Hematopoietic multipotent progenitor cell treated with erythropoietin and hydrocortisone succinate and interleukin-3 and kit ligand, for 8 days (in vitro differentiated cells): ENCODE results near the gene XPO6.
"Not testable (repeated sequence)": the region's sequence is repeated elsewhere in the genome, so short reads cannot be mapped to it uniquely, and the experiment has no call there.

ENCODE experiments used
- DNase-seq: peaks from one replicate; pipeline ENCODE4 v3.0.0-alpha.2; 2015

XPO6 gene

GRCh38 chr16:28211758-28212531, at the start of gene XPO6:
TSS of gene XPO6 (minus strand) at chr16:28211965. CDS start at chr16:28211368, 597 bp downstream.
- peak; percentile 93 for DNase-seq

GRCh38 chr16:28260193-28260592, 48.4 kb upstream of the XPO6 start:
- DNase-seq, result no peak

- DNase-seq, result no peak
Measured at GRCh38 chr16:28259781-28260150, 48.0 kb upstream of the XPO6 start.

GRCh38 chr16:28259091-28259780, 47.5 kb upstream of the XPO6 start:
- DNase-seq, result no peak

GRCh38 chr16:28258567-28258966, 46.8 kb upstream of the XPO6 start:
- no peak for DNase-seq

- no peak for DNase-seq
Measured at GRCh38 chr16:28257256-28257655, 45.5 kb upstream of the XPO6 start.

GRCh38 chr16:28255838-28256237, 44.1 kb upstream of the XPO6 start:
- no peak for DNase-seq

GRCh38 chr16:28254158-28254557, 42.4 kb upstream of the XPO6 start:
- no peak for DNase-seq

- no peak for DNase-seq
Measured at GRCh38 chr16:28250999-28251398, 39.2 kb upstream of the XPO6 start.

GRCh38 chr16:28249483-28249882, 37.7 kb upstream of the XPO6 start:
- not testable (repeated sequence) for DNase-seq

GRCh38 chr16:28241924-28242323, 30.2 kb upstream of the XPO6 start:
- DNase-seq, result no peak

GRCh38 chr16:28237754-28238357, 26.1 kb upstream of the XPO6 start:
- peak; percentile 14 for DNase-seq

- DNase-seq, result no peak
Measured at GRCh38 chr16:28231763-28232162, 20.0 kb upstream of the XPO6 start.

- DNase-seq, result not testable (repeated sequence)
Measured at GRCh38 chr16:28223909-28224308, 12.1 kb upstream of the XPO6 start.

- not testable (repeated sequence) for DNase-seq
Measured at GRCh38 chr16:28219777-28220176, 8.0 kb upstream of the XPO6 start.

GRCh38 chr16:28219282-28219681, 7.5 kb upstream of the XPO6 start:
- DNase-seq, result no peak

GRCh38 chr16:28218109-28218508, 6.3 kb upstream of the XPO6 start:
- peak; percentile 79 for DNase-seq

GRCh38 chr16:28217326-28217725, 5.6 kb upstream of the XPO6 start:
- no peak for DNase-seq

- DNase-seq, result no peak
Measured at GRCh38 chr16:28213396-28213795, 1.6 kb upstream of the XPO6 start.

- DNase-seq, result no peak
Measured at GRCh38 chr16:28212532-28212873, 738 bp upstream of the XPO6 start.

GRCh38 chr16:28210979-28211588, 681 bp downstream of the XPO6 start:
- peak; percentile 80 for DNase-seq

GRCh38 chr16:28210264-28210663, 1.5 kb downstream of the XPO6 start:
- DNase-seq, result peak; percentile 89

- DNase-seq, result no peak
Measured at GRCh38 chr16:28208824-28209223, 2.9 kb downstream of the XPO6 start.

- no peak for DNase-seq
Measured at GRCh38 chr16:28208131-28208530, 3.6 kb downstream of the XPO6 start.
